Heart right ventricle (tissue), 16 donors: ENCODE data around the gene CLDN24. TPM values are rescaled to one million over a fixed set of nuclear protein-coding genes. Genes with fewer than 3 reads are reported as not detected.

Source experiments
- ATAC-seq, 8 donors: fragments of 200-7000 bp; cut with Tn5 transposase; one replicate each; pipeline ENCODE4 v1.9.1; 2020; ENCODE audit warnings: mild to moderate bottlenecking in 8 of 8, moderate library complexity in 8 of 8, moderate number of reproducible peaks in 1 of 8
- DNase-seq, 2 donors: peaks; one replicate each; pipeline ENCODE4 v3.0.0-alpha.2; 2020
- H3K27ac ChIP-seq, 10 donors: fragments of 200-600 bp; sonication (generic) in 2 of 10; one replicate each; pipeline versions ENCODE4 v1.5.0 to v1.8.0; 2020 to 2022; ENCODE audit warnings: mild to moderate bottlenecking in 3 of 10
- H3K27me3 ChIP-seq, 7 donors: fragments of 200-600 bp; one replicate each; pipeline ENCODE4 v1.8.0; 2021 to 2022; ENCODE audit warnings: mild to moderate bottlenecking in 2 of 7
- H3K36me3 ChIP-seq, 9 donors: fragments of 200-600 bp; sonication (generic) in 1 of 9; one replicate each; pipeline versions ENCODE4 v1.5.0 to v1.8.0; 2020 to 2022; ENCODE audit warnings: mild to moderate bottlenecking in 2 of 9
- H3K4me1 ChIP-seq, 9 donors: fragments of 200-600 bp; sonication (generic) in 1 of 9; one replicate each; pipeline versions ENCODE4 v1.5.0 to v1.8.0; 2020 to 2022; ENCODE audit warnings: mild to moderate bottlenecking in 4 of 9
- H3K4me3 ChIP-seq, 10 donors: fragments of 200-600 bp; sonication (generic) in 2 of 10; one replicate each; pipeline versions ENCODE4 v1.5.0 to v1.8.0; 2020 to 2022; ENCODE audit warnings: mild to moderate bottlenecking in 7 of 10, moderate library complexity in 2 of 10
- H3K9me3 ChIP-seq, 11 donors: fragments of 200-600 bp in 10 of 11; sonication (generic) in 2 of 11; one replicate each; pipeline versions ENCODE4 v1.5.0 to v1.8.0; 2013 to 2022; ENCODE audit warnings: mild to moderate bottlenecking in 2 of 11, control low read depth in 1 of 11, moderate library complexity in 1 of 11
- CTCF ChIP-seq, 9 donors: fragments of 200-600 bp; sonication (generic) in 2 of 9; IDR thresholded peaks; one replicate each; pipeline versions ENCODE4 v1.5.0 to v1.8.0; 2021 to 2022; ENCODE audit warnings: antibody characterized with exemption in 9 of 9, mild to moderate bottlenecking in 5 of 9, moderate library complexity in 1 of 9
- WGBS, 2 donors: extraction: QIAGEN DNeasy Blood & Tissue Kit; methylation state at CpG; one replicate each; pipeline ENCODE4 v1.1.7; 2013; ENCODE audit warnings: inconsistent platforms in 1 of 2; 5-methylcytosine and 5-hydroxymethylcytosine counted together
- intact Hi-C, 10 donors: fragments of 100-400 bp; cut with DNase I; formaldehyde crosslinking; loops; one replicate each; pipeline versions ENCODE4 v1.11.1 to v1.14.2; 2022
- polyA plus RNA-seq, 2 donors: library from polyadenylated mRNA; stranded (reverse); fragments of 200-250 nt; gene quantifications; one replicate each; pipeline ENCODE4 v1.2.3, GENCODE V29; 2013
- total RNA-seq, 10 donors: library from RNA; stranded (reverse); fragmentation: NEBNext Ultra II Directional in 3 of 10; extraction: Animal tissue kit (Norgen Biotek cat#: 25700) in 3 of 10; gene quantifications; one replicate each; pipeline versions ENCODE4 v1.2.1 to v1.2.4, GENCODE V29; 2021 to 2023
- donor health status: Arrhythmogenic right ventricular cardiomyopathy.
- donor health status: ischemic (EF 13 %, LVEDD 7.1; RV severe dilation, severe dysfunction).
- donor health status: healthy with polysubstance abuse.
- donor health status: DM: no; HTN: yes; CAD: no.
- donor health status: DM: no; HTN: no; CAD: no.
- donor health status: ischemic (EF 25% LVEDD 6.9; RV normal size, moderate dysfunction).
- donor health status: ischemic (EF 25% LVEDD 5.7; RV mildly dilated, moderate dysfunction).
- donor health status: healthy.
- donor health status: DM: yes; HTN: yes; CAD: no.
- donor health status: Ischemic cardiomyopathy.
- donor health status: ischemic (EF 35%, LVEDD 5.7; RV mildly dilated, moderate dysfunction).
- donor health status: nonischemic (EF 11% LVEDD 7.7; RV severe dilation, severe dysfunction).
- donor health status: DM: yes; HTN: yes; CAD: no.
- donor health status: PGD.
- donor health status: ischemic (EF 29% LVEDD 5.4; RV normal size, mild dysfunction).
- donor health status: nonischemic (EF 23%, LVEDD 6.1; RV moderate dilation, normal function).

CLDN24 gene
- total and polyA plus RNA-seq, 12 donors = not detected

- no peak overlapping the region for H3K4me3 ChIP-seq
- 87 to 92% methylated on average over 13 of the region's 13 CpGs for WGBS, 2 donors
- intact Hi-C loops = no loop called here
- H3K9me3 ChIP-seq = peaks cover 0 to 5% (median 0%) of the 10 kb centered on the region in 11 donors
- no peak for ATAC-seq
- DNase-seq = no peak
- H3K36me3 ChIP-seq = no peaks in the 10 kb centered on the region
- H3K27ac ChIP-seq = no peak overlapping the region
- H3K27me3 ChIP-seq = peaks cover 0 to 6% (median 0%) of the 10 kb centered on the region in 7 donors
- H3K4me1 ChIP-seq = no peaks in the 10 kb centered on the region
- TF ChIP-seq CTCF (IDR thresholded peaks at IDR 0.05) = no peak
Measured at GRCh38 chr4:183358215-183358755, 36.1 kb upstream of the CLDN24 start.

- no peak for TF ChIP-seq CTCF (IDR thresholded peaks at IDR 0.05)
- DNase-seq (no peak), ATAC-seq (no peak)
- no peaks in the 10 kb centered on the region for H3K4me1 ChIP-seq
- H3K36me3 ChIP-seq = no peaks in the 10 kb centered on the region
- H3K4me3 ChIP-seq = no peak overlapping the region
- intact Hi-C loops = no loop called here
- WGBS, 2 donors = 88% methylated on average over 20 of the region's 20 CpGs
- peaks cover 0 to 5% (median 0%) of the 10 kb centered on the region in 11 donors for H3K9me3 ChIP-seq
- H3K27ac ChIP-seq = no peak overlapping the region
- peaks cover 0 to 6% (median 0%) of the 10 kb centered on the region in 7 donors for H3K27me3 ChIP-seq
Measured at GRCh38 chr4:183356931-183357675, 34.9 kb upstream of the CLDN24 start.

- TF ChIP-seq CTCF (IDR thresholded peaks at IDR 0.05) = no peak
Measured at GRCh38 chr4:183356173-183356830, 34.1 kb upstream of the CLDN24 start.

GRCh38 chr4:183355405-183355804 lies 33.2 kb upstream of the CLDN24 start:
- ATAC-seq (no peak), DNase-seq (no peak)
- no peak overlapping the region for H3K27ac ChIP-seq
- no peaks in the 10 kb centered on the region for H3K36me3 ChIP-seq
- no peaks in the 10 kb centered on the region for H3K4me1 ChIP-seq
- TF ChIP-seq CTCF (IDR thresholded peaks at IDR 0.05) = no peak
- no peak overlapping the region for H3K4me3 ChIP-seq
- H3K27me3 ChIP-seq = peaks cover 0 to 15% (median 0%) of the 10 kb centered on the region in 7 donors
- no peaks in the 10 kb centered on the region for H3K9me3 ChIP-seq
- WGBS, 2 donors = 49 to 55% methylated on average over 4 of the region's 4 CpGs
- intact Hi-C loops = no loop called here

More at GRCh38 chr4:183356173-183356830, 34.1 kb upstream of the CLDN24 start:
- intact Hi-C loops = no loop called here
- Histone ChIP-seq H3K4me1 (no peaks in the 10 kb centered on the region), H3K27me3 (peaks cover 0 to 14% (median 0%) of the 10 kb centered on the region in 7 donors), H3K36me3 (no peaks in the 10 kb centered on the region), H3K4me3 (no peak overlapping the region), H3K27ac (no peak overlapping the region), H3K9me3 (peaks cover 0 to 2% (median 0%) of the 10 kb centered on the region in 11 donors)
- 86 to 88% methylated on average over 20 of the region's 20 CpGs for WGBS, 2 donors
- ATAC-seq (no peak), DNase-seq (no peak)
